Body of pancreas (tissue), 4 donors: ENCODE data around the gene GALNT2.

ENCODE experiments used
- POLR2A ChIP-seq, 3 donors: fragments of 450-650 bp; IDR thresholded peaks; one replicate each; pipeline ENCODE4 v1.6.1; 2016; ENCODE audit warnings: antibody characterized with exemption in 3 of 3, mild to moderate bottlenecking in 2 of 3
- TF ChIP-seq, protein P1 (sequence below), 7 experiments: fragments of 450-650 bp in 4 of 7; fragments of 200-600 bp in 3 of 7; sonication (generic) in 3 of 7; IDR thresholded peaks; one replicate each; pipeline ENCODE4 v1.5.1; 2016 to 2019; ENCODE audit warnings: antibody characterized with exemption in 7 of 7

DNA sequence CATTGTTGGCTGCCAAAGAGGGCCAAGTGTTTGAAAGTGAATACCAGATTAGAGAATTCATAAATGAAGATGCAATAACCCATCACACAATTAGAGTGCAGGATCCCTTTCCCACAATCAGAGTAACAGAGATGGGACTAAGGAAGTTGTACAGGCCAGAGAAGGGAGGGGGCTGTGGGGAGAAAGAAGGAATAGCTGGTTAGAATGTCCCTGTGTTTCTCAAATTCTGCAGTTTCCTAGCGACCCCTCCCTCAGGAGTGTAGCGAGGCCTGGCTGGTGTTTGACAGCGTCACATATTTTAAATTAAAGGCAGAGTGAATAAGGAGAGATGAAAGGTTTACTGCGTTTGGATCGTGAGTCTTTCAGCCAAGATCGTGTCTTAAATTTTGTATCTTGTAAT, 58.1 kb downstream of the GALNT2 start:
- TF ChIP-seq, protein P1, sequence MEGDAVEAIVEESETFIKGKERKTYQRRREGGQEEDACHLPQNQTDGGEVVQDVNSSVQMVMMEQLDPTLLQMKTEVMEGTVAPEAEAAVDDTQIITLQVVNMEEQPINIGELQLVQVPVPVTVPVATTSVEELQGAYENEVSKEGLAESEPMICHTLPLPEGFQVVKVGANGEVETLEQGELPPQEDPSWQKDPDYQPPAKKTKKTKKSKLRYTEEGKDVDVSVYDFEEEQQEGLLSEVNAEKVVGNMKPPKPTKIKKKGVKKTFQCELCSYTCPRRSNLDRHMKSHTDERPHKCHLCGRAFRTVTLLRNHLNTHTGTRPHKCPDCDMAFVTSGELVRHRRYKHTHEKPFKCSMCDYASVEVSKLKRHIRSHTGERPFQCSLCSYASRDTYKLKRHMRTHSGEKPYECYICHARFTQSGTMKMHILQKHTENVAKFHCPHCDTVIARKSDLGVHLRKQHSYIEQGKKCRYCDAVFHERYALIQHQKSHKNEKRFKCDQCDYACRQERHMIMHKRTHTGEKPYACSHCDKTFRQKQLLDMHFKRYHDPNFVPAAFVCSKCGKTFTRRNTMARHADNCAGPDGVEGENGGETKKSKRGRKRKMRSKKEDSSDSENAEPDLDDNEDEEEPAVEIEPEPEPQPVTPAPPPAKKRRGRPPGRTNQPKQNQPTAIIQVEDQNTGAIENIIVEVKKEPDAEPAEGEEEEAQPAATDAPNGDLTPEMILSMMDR (IDR thresholded peaks at IDR 0.05) = no peak
- no peak for TF ChIP-seq POLR2A (IDR thresholded peaks at IDR 0.05)
